ENCODE results near the gene CHRFAM7A. TPM values are rescaled to one million over a fixed set of nuclear protein-coding genes. Genes with fewer than 3 reads are reported as not detected.
"Not testable (repeated sequence)": the region's sequence is repeated elsewhere in the genome, so short reads cannot be mapped to it uniquely, and the experiment has no call there.

CHRFAM7A gene
- total RNA-seq, 1 experiment from 2014 or later, result 7.4 TPM

DNA sequence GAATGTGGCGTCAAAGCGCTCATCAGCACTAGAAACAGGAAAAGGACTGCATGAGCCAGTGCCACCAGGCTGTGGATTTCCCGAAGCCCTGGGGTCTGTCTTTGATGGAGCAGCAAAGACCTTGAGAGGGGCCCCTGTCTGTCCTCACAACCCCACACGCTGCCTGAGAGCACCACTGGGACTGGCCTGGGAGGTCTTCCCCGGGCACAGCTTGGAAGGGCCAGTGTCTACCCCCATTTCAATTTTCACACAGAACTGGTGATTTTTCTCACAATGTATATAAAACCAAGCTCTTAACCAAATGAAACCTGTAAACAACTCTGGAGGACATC, 16.3 kb downstream of the CHRFAM7A start:
- DNase-seq (ENCODE audit: low read depth, low spot score); H3K4me2 ChIP-seq (ENCODE audit: low read length); H3K4me3 ChIP-seq (replicated peaks in 1 of 2; ENCODE audit: low read depth in 1 of 2, low read length in 2 of 2); H3K27me3 ChIP-seq (ENCODE audit: insufficient read depth, low read length); H3K79me2 ChIP-seq (ENCODE audit: insufficient read depth, low read length); H3K9ac ChIP-seq (ENCODE audit: low read length); H3K4me1 ChIP-seq (ENCODE audit: control insufficient read depth in 1 of 2, insufficient read depth in 2 of 2, low read length in 2 of 2); H3K36me3 ChIP-seq (ENCODE audit: control insufficient read depth in 1 of 2, insufficient read depth in 2 of 2, low read length in 2 of 2); intact Hi-C loops (cut with micrococcal nuclease); POLR2A ChIA-PET; H3K9me2 ChIP-seq (ENCODE audit: insufficient read depth); H3K27ac ChIP-seq (ENCODE audit: low read depth, low read length); RAD21 ChIA-PET (ENCODE audit: low non-redundant PET in 1 of 2, low total read pairs in 2 of 2, uncharacterized antibody in 2 of 2, unreplicated experiment in 2 of 2); H2AFZ ChIP-seq (ENCODE audit: low read depth, low read length, poor library complexity, severe bottlenecking); BruUV-seq (replicated peaks); H3K9me3 ChIP-seq (ENCODE audit: control insufficient read depth in 1 of 2, insufficient read depth in 1 of 2, low read depth in 1 of 2, low read length in 2 of 2); H4K20me1 ChIP-seq (ENCODE audit: insufficient read depth); CTCF ChIA-PET; ATAC-seq: not testable (repeated sequence)

DNA sequence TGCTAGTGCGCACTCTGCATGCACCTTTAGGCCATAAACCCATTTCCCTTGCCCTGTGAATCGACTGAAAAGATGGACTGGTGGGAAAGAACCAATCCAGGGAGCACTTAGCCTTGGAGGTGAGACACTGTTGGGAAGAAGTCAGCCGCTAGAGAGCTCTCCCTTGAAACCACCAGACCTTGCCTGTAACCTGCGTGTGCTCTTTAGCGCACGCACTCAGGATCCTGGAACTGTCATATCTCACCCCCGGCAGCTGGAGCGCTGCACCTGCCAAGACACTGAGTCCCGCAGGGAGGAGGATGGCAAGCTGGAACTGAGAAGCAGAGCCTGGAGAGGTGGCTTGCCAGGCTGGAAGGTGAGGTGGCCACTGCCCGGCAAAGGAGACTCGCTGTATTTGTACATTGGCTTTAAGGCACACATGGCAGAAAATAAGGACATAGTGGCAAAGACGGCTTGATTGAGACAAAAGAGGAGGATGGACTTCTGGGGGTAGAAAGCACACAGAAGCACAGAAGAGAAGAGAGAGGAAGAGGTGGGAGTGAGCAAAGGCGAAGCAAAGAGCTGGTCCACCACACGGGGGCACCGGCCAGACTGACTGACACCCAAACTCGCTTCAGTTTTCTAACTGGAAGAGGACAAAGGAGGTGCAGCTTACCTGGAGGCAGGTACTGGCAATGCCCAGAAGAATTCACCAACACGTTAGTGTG, 16.8 kb downstream of the CHRFAM7A start:
- H3K36me3 ChIP-seq (ENCODE audit: control insufficient read depth in 1 of 2, insufficient read depth in 2 of 2, low read length in 2 of 2); H3K9ac ChIP-seq (ENCODE audit: low read length); H4K20me1 ChIP-seq (ENCODE audit: insufficient read depth); H3K9me3 ChIP-seq (ENCODE audit: control insufficient read depth in 1 of 2, insufficient read depth in 1 of 2, low read depth in 1 of 2, low read length in 2 of 2); RAD21 ChIA-PET (ENCODE audit: low non-redundant PET in 1 of 2, low total read pairs in 2 of 2, uncharacterized antibody in 2 of 2, unreplicated experiment in 2 of 2); CTCF ChIA-PET; H3K4me1 ChIP-seq (ENCODE audit: control insufficient read depth in 1 of 2, insufficient read depth in 2 of 2, low read length in 2 of 2); H3K4me2 ChIP-seq (ENCODE audit: low read length); H3K27me3 ChIP-seq (ENCODE audit: insufficient read depth, low read length); H3K4me3 ChIP-seq (replicated peaks in 1 of 2; ENCODE audit: low read depth in 1 of 2, low read length in 2 of 2); intact Hi-C loops (cut with micrococcal nuclease); H3K79me2 ChIP-seq (ENCODE audit: insufficient read depth, low read length); H3K9me2 ChIP-seq (ENCODE audit: insufficient read depth); DNase-seq (ENCODE audit: low read depth, low spot score); H2AFZ ChIP-seq (ENCODE audit: low read depth, low read length, poor library complexity, severe bottlenecking); H3K27ac ChIP-seq (ENCODE audit: low read depth, low read length); BruUV-seq (replicated peaks); POLR2A ChIA-PET: not testable (repeated sequence)
- peak; percentile 65; the same call in 1 of the 2 replicates for ATAC-seq

DNA sequence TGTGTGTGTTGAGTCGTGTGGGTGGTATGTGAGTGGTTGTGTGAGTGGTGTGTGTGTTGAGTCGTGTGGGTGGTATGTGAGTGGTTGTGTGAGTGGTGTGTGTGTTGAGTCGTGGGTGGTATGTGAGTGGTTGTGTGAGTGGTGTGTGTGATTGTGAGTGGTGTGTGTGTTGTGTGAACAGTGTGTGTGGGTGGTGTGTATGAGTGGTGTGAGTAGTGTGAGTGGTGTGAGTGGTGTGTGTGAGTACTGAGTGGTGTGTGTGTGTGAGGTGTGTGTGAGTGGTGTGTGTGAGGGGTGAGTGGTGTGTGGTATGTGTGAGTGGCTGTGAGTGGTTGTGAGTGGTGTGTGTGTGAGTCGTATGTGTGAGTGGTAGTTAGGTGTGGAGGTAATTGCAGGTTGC, 17.5 kb downstream of the CHRFAM7A start:
- CTCF ChIA-PET; H3K4me1 ChIP-seq (ENCODE audit: control insufficient read depth in 1 of 2, insufficient read depth in 2 of 2, low read length in 2 of 2); BruUV-seq (replicated peaks); H3K36me3 ChIP-seq (ENCODE audit: control insufficient read depth in 1 of 2, insufficient read depth in 2 of 2, low read length in 2 of 2); H3K27me3 ChIP-seq (ENCODE audit: insufficient read depth, low read length); H4K20me1 ChIP-seq (ENCODE audit: insufficient read depth); POLR2A ChIA-PET; H3K79me2 ChIP-seq (ENCODE audit: insufficient read depth, low read length); DNase-seq (ENCODE audit: low read depth, low spot score); H3K4me2 ChIP-seq (ENCODE audit: low read length); H2AFZ ChIP-seq (ENCODE audit: low read depth, low read length, poor library complexity, severe bottlenecking); RAD21 ChIA-PET (ENCODE audit: low non-redundant PET in 1 of 2, low total read pairs in 2 of 2, uncharacterized antibody in 2 of 2, unreplicated experiment in 2 of 2); H3K9me3 ChIP-seq (ENCODE audit: control insufficient read depth in 1 of 2, insufficient read depth in 1 of 2, low read depth in 1 of 2, low read length in 2 of 2); H3K9me2 ChIP-seq (ENCODE audit: insufficient read depth); H3K4me3 ChIP-seq (replicated peaks in 1 of 2; ENCODE audit: low read depth in 1 of 2, low read length in 2 of 2); intact Hi-C loops (cut with micrococcal nuclease); H3K27ac ChIP-seq (ENCODE audit: low read depth, low read length); ATAC-seq; H3K9ac ChIP-seq (ENCODE audit: low read length): not testable (repeated sequence)

- H3K4me3 ChIP-seq (replicated peaks in 1 of 2; ENCODE audit: low read depth in 1 of 2, low read length in 2 of 2); POLR2A ChIA-PET; H2AFZ ChIP-seq (ENCODE audit: low read depth, low read length, poor library complexity, severe bottlenecking); H3K79me2 ChIP-seq (ENCODE audit: insufficient read depth, low read length); H3K4me1 ChIP-seq (ENCODE audit: control insufficient read depth in 1 of 2, insufficient read depth in 2 of 2, low read length in 2 of 2); RAD21 ChIA-PET (ENCODE audit: low non-redundant PET in 1 of 2, low total read pairs in 2 of 2, uncharacterized antibody in 2 of 2, unreplicated experiment in 2 of 2); H3K27ac ChIP-seq (ENCODE audit: low read depth, low read length); DNase-seq (ENCODE audit: low read depth, low spot score); H3K9me3 ChIP-seq (ENCODE audit: control insufficient read depth in 1 of 2, insufficient read depth in 1 of 2, low read depth in 1 of 2, low read length in 2 of 2); H3K27me3 ChIP-seq (ENCODE audit: insufficient read depth, low read length); H3K9me2 ChIP-seq (ENCODE audit: insufficient read depth); CTCF ChIA-PET; ATAC-seq; H3K36me3 ChIP-seq (ENCODE audit: control insufficient read depth in 1 of 2, insufficient read depth in 2 of 2, low read length in 2 of 2); BruUV-seq (replicated peaks); H3K4me2 ChIP-seq (ENCODE audit: low read length); H4K20me1 ChIP-seq (ENCODE audit: insufficient read depth); H3K9ac ChIP-seq (ENCODE audit: low read length); intact Hi-C loops (cut with micrococcal nuclease): not testable (repeated sequence)
Observed at GRCh38 chr15:30374862-30375261, 18.5 kb downstream of the CHRFAM7A start.

DNA sequence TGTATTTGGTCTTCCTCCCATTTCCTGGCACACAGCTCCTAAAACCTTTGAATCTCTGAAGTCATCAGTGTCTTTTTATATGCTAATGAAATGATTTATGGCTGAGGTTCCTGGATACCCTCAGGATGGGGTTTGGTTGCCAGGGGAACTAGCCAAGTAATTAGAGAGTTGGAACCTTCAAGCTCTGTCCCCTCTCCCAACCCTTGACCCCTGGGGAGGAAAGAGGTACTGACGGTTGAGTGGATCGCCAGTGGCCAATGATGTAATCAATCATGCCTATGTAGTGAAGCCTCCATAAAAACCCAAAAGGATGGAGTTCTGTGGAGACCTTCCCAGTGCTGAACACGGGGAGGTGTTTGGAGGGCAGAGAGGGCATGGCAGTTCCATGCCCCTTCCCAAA, 25.1 kb downstream of the CHRFAM7A start:
- intact Hi-C loops (cut with micrococcal nuclease); RAD21 ChIA-PET (ENCODE audit: low non-redundant PET in 1 of 2, low total read pairs in 2 of 2, uncharacterized antibody in 2 of 2, unreplicated experiment in 2 of 2); H3K27me3 ChIP-seq (ENCODE audit: insufficient read depth, low read length): not testable (repeated sequence)

More for the DNA sequence above, 25.1 kb downstream of the CHRFAM7A start:
- H3K4me1 ChIP-seq (ENCODE audit: control insufficient read depth in 1 of 2, insufficient read depth in 2 of 2, low read length in 2 of 2); H3K9me2 ChIP-seq (ENCODE audit: insufficient read depth); H2AFZ ChIP-seq (ENCODE audit: low read depth, low read length, poor library complexity, severe bottlenecking); POLR2A ChIA-PET; H3K9me3 ChIP-seq (ENCODE audit: control insufficient read depth in 1 of 2, insufficient read depth in 1 of 2, low read depth in 1 of 2, low read length in 2 of 2); H3K27ac ChIP-seq (ENCODE audit: low read depth, low read length); H3K36me3 ChIP-seq (ENCODE audit: control insufficient read depth in 1 of 2, insufficient read depth in 2 of 2, low read length in 2 of 2); H3K4me2 ChIP-seq (ENCODE audit: low read length); H3K79me2 ChIP-seq (ENCODE audit: insufficient read depth, low read length); ATAC-seq; DNase-seq (ENCODE audit: low read depth, low spot score); CTCF ChIA-PET; H4K20me1 ChIP-seq (ENCODE audit: insufficient read depth); BruUV-seq (replicated peaks); H3K9ac ChIP-seq (ENCODE audit: low read length); H3K4me3 ChIP-seq (replicated peaks in 1 of 2; ENCODE audit: low read depth in 1 of 2, low read length in 2 of 2): not testable (repeated sequence)

All from HCT116 (cell line).